Ishikawa (cell line): ENCODE measurements around the gene COL15A1.

ENCODE experiments used
- EP300 ChIP-seq: IDR thresholded peaks from 2 replicates; pipeline ENCODE4 v1.6.1; 2012; ENCODE audit warnings: borderline replicate concordance
- MAX ChIP-seq: IDR thresholded peaks from 2 replicates; pipeline ENCODE4 v1.6.1; 2012
- NFIC ChIP-seq: IDR thresholded peaks from 2 replicates; pipeline ENCODE4 v1.6.1; 2012
- REST ChIP-seq: IDR thresholded peaks from 2 replicates; pipeline ENCODE4 v1.6.1; 2012; ENCODE audit warnings: low read depth, mild to moderate bottlenecking
- TEAD4 ChIP-seq: IDR thresholded peaks from 2 replicates; pipeline ENCODE4 v1.6.1; 2012
- USF1 ChIP-seq: IDR thresholded peaks from 2 replicates; pipeline ENCODE4 v1.6.1; 2012

- TF ChIP-seq REST (no peak), TEAD4 (no peak), NFIC (no peak), EP300 (no peak), MAX (no peak), USF1 (no peak)
These were observed 157.6 kb downstream of the COL15A1 start for GRCh38 chr9:99101271-99101670.
